ENCODE measurements around the gene CLASP1. TPM values are rescaled to one million over a fixed set of nuclear protein-coding genes. Genes with fewer than 3 reads are reported as not detected.

Gene CLASP1
- total RNA-seq, 4 donors from 2014 or later = 14.1 to 110 (median 55.9) TPM

DNA sequence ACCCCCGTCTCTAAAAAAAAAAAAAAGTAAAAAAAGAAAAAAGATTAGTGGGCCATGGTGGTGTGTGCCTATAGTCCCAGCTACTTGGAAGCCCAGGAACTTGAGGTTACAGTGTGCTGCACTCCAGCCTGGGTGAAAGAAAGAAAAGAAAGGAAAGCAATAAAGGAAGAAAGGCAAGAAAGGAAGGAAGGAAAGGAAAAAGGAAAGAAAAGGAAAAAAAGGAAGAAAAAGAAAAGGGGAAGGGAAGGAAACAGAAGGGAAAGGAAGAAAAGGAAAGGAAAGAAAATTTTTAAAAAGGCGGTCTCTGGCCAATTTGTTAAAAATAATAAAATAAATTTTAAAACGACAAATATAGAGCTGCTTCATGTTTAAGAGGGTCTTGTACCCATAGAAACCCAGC lies 192.9 kb downstream of the CLASP1 start:
- TF ChIP-seq, protein P1, sequence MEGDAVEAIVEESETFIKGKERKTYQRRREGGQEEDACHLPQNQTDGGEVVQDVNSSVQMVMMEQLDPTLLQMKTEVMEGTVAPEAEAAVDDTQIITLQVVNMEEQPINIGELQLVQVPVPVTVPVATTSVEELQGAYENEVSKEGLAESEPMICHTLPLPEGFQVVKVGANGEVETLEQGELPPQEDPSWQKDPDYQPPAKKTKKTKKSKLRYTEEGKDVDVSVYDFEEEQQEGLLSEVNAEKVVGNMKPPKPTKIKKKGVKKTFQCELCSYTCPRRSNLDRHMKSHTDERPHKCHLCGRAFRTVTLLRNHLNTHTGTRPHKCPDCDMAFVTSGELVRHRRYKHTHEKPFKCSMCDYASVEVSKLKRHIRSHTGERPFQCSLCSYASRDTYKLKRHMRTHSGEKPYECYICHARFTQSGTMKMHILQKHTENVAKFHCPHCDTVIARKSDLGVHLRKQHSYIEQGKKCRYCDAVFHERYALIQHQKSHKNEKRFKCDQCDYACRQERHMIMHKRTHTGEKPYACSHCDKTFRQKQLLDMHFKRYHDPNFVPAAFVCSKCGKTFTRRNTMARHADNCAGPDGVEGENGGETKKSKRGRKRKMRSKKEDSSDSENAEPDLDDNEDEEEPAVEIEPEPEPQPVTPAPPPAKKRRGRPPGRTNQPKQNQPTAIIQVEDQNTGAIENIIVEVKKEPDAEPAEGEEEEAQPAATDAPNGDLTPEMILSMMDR (IDR thresholded peaks at IDR 0.05) = no peak
- no peak for TF ChIP-seq POLR2A (IDR thresholded peaks at IDR 0.05)
- Histone ChIP-seq H3K27me3 (no peaks in the 10 kb centered on the region), H3K36me3 (no peaks in the 10 kb centered on the region), H3K27ac (no peak overlapping the region), H3K4me3 (no peak overlapping the region), H3K9me3 (no peaks in the 10 kb centered on the region), H3K4me1 (no peaks in the 10 kb centered on the region)
- intact Hi-C loops (cut with DNase I; ENCODE audit: low total_unique reads) = no loop called here
- DNase-seq = no peak

DNA sequence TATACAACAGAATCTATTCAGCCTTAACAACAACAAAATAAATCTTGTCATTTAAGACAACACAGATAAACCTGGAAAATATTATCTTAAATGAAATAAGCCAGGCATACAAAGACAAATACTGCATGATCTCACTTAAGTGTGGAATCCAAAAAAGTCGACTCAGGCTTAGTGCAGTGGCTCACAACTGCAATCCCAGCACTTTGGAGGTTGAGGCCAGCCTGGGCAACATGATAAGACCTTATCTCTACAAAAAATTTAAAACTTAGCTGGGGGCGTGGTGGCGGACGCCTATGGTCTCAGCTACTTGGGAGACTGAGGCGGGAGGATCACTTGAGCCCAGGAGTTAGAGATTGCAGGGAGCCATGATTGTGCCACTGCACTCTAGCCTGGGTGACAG lies 193.8 kb downstream of the CLASP1 start:
- H3K4me1 ChIP-seq = no peaks in the 10 kb centered on the region
- no peak overlapping the region for H3K4me3 ChIP-seq
- intact Hi-C loops (cut with DNase I; ENCODE audit: low total_unique reads) = no loop called here
- TF ChIP-seq POLR2A (IDR thresholded peaks at IDR 0.05) = no peak
- TF ChIP-seq, protein P1 (IDR thresholded peaks at IDR 0.05) = no peak
- DNase-seq = no peak
- no peaks in the 10 kb centered on the region for H3K27me3 ChIP-seq
- H3K36me3 ChIP-seq = no peaks in the 10 kb centered on the region
- no peak overlapping the region for H3K27ac ChIP-seq
- H3K9me3 ChIP-seq = no peaks in the 10 kb centered on the region

DNA sequence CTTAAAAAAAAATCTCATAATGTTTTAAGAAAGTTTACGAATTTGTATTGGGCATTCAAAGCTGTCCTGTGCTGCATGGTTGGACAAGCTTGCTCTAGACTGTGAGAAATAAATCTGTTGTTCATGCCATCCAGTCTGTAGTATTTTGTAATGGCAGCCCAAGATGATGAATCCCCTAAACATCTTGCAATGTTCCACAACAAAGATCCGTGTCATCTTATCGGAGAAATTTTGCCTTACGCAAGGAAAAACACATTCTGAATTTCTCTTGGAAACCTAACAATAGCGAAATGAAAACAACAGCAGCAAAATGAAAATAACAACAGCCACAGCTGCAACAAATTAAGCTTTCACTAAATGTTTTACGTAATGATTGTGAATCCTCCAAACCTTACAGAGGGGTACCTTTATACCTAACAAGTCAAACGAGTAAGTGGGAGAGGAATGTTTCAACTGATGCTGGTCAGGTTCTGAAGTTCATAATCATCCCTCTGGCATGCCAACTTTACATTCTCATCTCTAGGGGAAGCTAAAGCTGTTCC lies 194.6 kb downstream of the CLASP1 start:
- DNase-seq = no peak
- H3K4me1 ChIP-seq = no peaks in the 10 kb centered on the region
- no peaks in the 10 kb centered on the region for H3K36me3 ChIP-seq
- H3K27ac ChIP-seq = no peak overlapping the region
- TF ChIP-seq POLR2A (IDR thresholded peaks at IDR 0.05) = no peak
- TF ChIP-seq, protein P1 (IDR thresholded peaks at IDR 0.05) = no peak
- no peak overlapping the region for H3K4me3 ChIP-seq
- no peaks in the 10 kb centered on the region for H3K9me3 ChIP-seq
- intact Hi-C loops (cut with DNase I; ENCODE audit: low total_unique reads) = no loop called here
- no peaks in the 10 kb centered on the region for H3K27me3 ChIP-seq

DNA sequence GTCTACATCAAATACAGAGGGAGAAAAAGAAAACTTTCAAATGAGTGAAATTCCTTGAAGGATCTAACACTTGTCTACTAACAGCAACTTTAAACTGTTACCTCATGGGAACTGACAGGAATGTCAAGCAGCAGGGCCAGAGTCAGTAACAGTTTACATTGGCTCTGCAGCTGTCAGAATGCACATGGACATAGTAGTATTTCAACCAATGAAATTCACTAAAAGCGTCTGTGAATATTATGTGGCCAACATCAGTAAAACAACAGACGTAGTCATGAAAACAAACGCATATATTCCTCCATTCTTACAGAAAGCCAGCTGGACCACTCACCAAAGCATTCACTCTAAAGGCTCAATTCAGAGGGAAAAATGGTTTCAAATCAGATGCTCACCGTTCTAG lies 197.9 kb downstream of the CLASP1 start:
- H3K9me3 ChIP-seq = no peaks in the 10 kb centered on the region
- no peaks in the 10 kb centered on the region for H3K36me3 ChIP-seq
- no peak overlapping the region for H3K27ac ChIP-seq
- no peak for DNase-seq
- no peak overlapping the region for H3K4me3 ChIP-seq
- H3K4me1 ChIP-seq = no peaks in the 10 kb centered on the region
- intact Hi-C loops (cut with DNase I; ENCODE audit: low total_unique reads) = no loop called here
- TF ChIP-seq, protein P1 (IDR thresholded peaks at IDR 0.05) = no peak
- TF ChIP-seq POLR2A (IDR thresholded peaks at IDR 0.05) = no peak
- no peaks in the 10 kb centered on the region for H3K27me3 ChIP-seq

DNA sequence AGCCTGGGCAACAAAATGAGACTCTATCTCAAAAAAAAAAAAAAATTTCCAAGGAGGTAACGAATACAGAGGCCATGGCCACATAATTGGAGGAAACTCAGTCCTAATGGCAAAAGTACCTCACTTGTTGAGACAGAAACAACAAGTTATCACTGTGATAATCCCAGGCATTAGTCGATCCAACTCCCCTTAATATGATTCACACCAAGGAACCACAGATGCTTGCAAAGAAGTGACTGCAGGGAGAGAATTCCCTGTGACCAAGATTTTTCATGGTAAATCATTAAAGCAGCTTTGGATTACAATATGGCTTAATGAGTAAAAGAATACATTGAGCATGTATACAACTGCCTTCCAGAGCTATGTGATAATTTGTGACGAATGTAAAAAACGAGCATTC lies 199.0 kb downstream of the CLASP1 start:
- H3K36me3 ChIP-seq = no peaks in the 10 kb centered on the region
- no peaks in the 10 kb centered on the region for H3K9me3 ChIP-seq
- no peaks in the 10 kb centered on the region for H3K27me3 ChIP-seq
- TF ChIP-seq, protein P1 (IDR thresholded peaks at IDR 0.05) = no peak
- no peak for TF ChIP-seq POLR2A (IDR thresholded peaks at IDR 0.05)
- no peak for DNase-seq
- intact Hi-C loops (cut with DNase I; ENCODE audit: low total_unique reads) = no loop called here
- no peak overlapping the region for H3K27ac ChIP-seq
- no peaks in the 10 kb centered on the region for H3K4me1 ChIP-seq
- no peak overlapping the region for H3K4me3 ChIP-seq
